ENCODE data around the gene COMMD2. TPM values are rescaled to one million over a fixed set of nuclear protein-coding genes. Genes with fewer than 3 reads are reported as not detected.

Gene COMMD2
- total RNA-seq, 4 donors from 2014 or later, result 16.6 to 28.3 (median 20.9) TPM

DNA sequence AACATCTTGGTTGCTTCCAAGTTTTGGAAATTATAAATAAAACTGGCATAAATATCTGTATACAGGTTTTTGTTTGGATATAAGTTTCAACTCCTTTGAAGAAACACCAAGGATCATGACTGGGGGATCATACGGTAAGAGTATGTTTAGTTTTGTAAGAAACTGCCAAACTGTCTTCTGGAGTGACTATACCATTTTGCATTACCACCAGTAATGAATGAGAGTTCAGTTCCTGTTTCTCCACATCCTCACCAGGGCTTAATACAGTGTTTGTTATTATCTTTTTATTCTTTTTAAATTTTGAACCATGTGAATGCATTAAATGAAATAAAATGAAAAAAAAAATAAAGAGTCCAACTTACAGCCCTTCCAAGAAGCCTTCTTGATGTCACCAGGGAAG is 43.7 kb upstream of the COMMD2 start:
- WGBS, result 86% methylated on average over 1 of the region's 1 CpG
- no peaks in the 10 kb centered on the region for H3K27me3 ChIP-seq
- DNase-seq (ENCODE audit: extremely low spot score), result no peak
- H3K4me3 ChIP-seq, result no peak overlapping the region
- no peaks in the 10 kb centered on the region for H3K9me3 ChIP-seq
- intact Hi-C loops (cut with DNase I), result no loop called here
- TF ChIP-seq POLR2A (IDR thresholded peaks at IDR 0.05; ENCODE audit: low read depth) (no peak), POLR2AphosphoS5 (IDR thresholded peaks at IDR 0.05) (no peak), EP300 (IDR thresholded peaks at IDR 0.05) (no peak)
- TF ChIP-seq, protein P1, sequence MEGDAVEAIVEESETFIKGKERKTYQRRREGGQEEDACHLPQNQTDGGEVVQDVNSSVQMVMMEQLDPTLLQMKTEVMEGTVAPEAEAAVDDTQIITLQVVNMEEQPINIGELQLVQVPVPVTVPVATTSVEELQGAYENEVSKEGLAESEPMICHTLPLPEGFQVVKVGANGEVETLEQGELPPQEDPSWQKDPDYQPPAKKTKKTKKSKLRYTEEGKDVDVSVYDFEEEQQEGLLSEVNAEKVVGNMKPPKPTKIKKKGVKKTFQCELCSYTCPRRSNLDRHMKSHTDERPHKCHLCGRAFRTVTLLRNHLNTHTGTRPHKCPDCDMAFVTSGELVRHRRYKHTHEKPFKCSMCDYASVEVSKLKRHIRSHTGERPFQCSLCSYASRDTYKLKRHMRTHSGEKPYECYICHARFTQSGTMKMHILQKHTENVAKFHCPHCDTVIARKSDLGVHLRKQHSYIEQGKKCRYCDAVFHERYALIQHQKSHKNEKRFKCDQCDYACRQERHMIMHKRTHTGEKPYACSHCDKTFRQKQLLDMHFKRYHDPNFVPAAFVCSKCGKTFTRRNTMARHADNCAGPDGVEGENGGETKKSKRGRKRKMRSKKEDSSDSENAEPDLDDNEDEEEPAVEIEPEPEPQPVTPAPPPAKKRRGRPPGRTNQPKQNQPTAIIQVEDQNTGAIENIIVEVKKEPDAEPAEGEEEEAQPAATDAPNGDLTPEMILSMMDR (IDR thresholded peaks at IDR 0.05), result no peak
- H3K27ac ChIP-seq (replicated peaks in 1 of 4), result no peak overlapping the region
- H3K4me1 ChIP-seq, result no peaks in the 10 kb centered on the region
- H3K36me3 ChIP-seq, result no peaks in the 10 kb centered on the region

DNA sequence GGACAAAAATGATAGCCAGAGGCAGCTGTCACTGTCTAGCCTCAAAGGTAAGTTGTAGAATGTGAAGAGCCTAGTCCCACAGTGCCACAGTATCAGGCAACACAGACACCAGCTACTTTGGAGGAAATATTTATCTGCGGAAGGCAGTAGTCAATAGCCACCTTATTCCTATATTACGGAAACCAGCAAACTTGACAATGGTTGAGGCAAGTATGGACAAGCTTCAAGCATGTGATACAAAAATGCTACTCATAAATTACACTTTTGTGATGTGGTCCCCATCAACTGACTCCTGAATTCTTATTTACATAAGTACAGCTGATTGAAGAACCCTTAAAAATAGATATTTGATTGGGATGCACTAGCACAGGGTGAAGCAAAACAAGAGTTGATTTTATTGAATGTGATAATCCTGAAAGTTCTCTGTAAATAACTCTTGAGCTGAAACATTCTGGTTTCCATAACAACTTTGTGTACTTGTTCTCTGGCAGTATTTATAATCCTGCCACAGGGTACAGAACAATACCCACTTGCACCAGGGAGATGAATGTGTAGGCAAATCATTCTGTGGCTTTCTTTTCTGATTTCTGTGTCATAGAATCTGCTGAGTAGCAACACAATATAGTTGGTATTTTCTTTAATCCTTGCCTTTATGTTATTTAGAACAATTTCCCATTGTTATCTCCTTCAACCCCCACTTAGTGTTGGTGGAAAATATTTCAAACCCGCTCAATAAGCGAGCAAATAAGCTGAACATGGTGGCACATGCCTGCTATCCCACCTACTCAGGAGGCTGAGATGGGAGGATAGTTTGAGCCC is 40.4 kb upstream of the COMMD2 start, which contains the start of gene ANKUB1:
TSS of gene ANKUB1 (minus strand) at position 103 of the 819 bp plus-strand sequence. CDS start 188 bp downstream, outside the sequence.
- Histone ChIP-seq H3K4me1 (no peaks in the 10 kb centered on the region), H3K9me3 (no peaks in the 10 kb centered on the region), H3K36me3 (no peaks in the 10 kb centered on the region), H3K27me3 (no peaks in the 10 kb centered on the region), H3K27ac (replicated peaks in 1 of 4) (no peak within 1 kb of the TSS), H3K4me3 (no peak within 1 kb of the TSS)
- no peak for DNase-seq (ENCODE audit: extremely low spot score)
- WGBS, result 94% methylated on average over 4 of the region's 4 CpGs
- intact Hi-C loops (cut with DNase I), result no loop called here
- TF ChIP-seq EP300 (IDR thresholded peaks at IDR 0.05), result no peak
- TF ChIP-seq, protein P1 (IDR thresholded peaks at IDR 0.05), result no peak
- TF ChIP-seq POLR2A (IDR thresholded peaks at IDR 0.05; ENCODE audit: low read depth), result no peak
- TF ChIP-seq POLR2AphosphoS5 (IDR thresholded peaks at IDR 0.05), result no peak

DNA sequence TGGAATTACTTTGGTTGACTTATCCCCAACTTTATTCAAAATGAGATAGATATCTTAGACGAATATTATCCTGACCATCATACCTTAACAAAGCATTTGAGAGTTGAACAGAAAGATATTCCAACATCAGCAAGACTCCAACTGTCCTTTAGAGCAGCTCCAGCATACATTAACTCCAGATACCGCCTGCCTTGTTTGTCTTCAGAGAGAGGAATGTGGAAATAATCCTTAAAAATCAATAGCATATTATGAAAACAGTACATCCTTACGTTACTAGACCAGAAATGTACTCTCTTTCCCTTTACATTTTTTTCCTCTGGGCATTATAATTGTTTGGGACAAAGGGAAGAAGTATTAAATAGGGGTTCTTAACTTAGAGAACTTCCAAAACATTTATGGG is 38.4 kb upstream of the COMMD2 start:
- Histone ChIP-seq H3K4me1 (no peaks in the 10 kb centered on the region), H3K9me3 (no peaks in the 10 kb centered on the region), H3K4me3 (no peak overlapping the region), H3K36me3 (no peaks in the 10 kb centered on the region), H3K27me3 (no peaks in the 10 kb centered on the region), H3K27ac (replicated peaks in 1 of 4) (no peak overlapping the region)
- intact Hi-C loops (cut with DNase I), result no loop called here
- TF ChIP-seq POLR2AphosphoS5 (IDR thresholded peaks at IDR 0.05), result no peak
- no peak for DNase-seq (ENCODE audit: extremely low spot score)
- 80% methylated on average over 3 of the region's 3 CpGs for WGBS

DNA sequence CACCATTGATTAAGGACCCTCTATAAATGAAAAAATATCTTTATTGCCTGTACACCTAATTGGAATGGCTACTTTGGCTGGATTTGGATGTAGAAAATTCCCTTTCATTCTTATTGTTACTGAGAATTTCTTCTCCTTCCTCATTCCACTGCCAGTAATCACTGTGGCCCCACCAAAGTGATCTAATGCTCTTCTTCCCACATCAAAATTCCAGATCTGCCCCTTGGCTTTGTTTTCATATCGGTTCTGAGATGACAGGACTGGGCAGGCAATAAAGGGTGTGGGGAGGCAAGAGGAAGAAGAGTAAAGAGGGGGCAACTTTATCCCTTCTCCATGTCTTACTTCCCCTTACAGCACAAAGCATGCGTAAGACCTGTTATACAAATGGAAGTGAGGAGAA is 38.0 kb upstream of the COMMD2 start:
- intact Hi-C loops (cut with DNase I), result no loop called here
- Histone ChIP-seq H3K36me3 (no peaks in the 10 kb centered on the region), H3K27me3 (no peaks in the 10 kb centered on the region), H3K27ac (replicated peaks in 1 of 4) (no peak overlapping the region), H3K9me3 (no peaks in the 10 kb centered on the region), H3K4me1 (no peaks in the 10 kb centered on the region), H3K4me3 (no peak overlapping the region)
- 83% methylated on average over 2 of the region's 2 CpGs for WGBS
- DNase-seq (ENCODE audit: extremely low spot score), result no peak
- TF ChIP-seq, protein P1 (IDR thresholded peaks at IDR 0.05), result no peak
- TF ChIP-seq EP300 (IDR thresholded peaks at IDR 0.05), result no peak
- TF ChIP-seq POLR2A (IDR thresholded peaks at IDR 0.05; ENCODE audit: low read depth), result no peak

DNA sequence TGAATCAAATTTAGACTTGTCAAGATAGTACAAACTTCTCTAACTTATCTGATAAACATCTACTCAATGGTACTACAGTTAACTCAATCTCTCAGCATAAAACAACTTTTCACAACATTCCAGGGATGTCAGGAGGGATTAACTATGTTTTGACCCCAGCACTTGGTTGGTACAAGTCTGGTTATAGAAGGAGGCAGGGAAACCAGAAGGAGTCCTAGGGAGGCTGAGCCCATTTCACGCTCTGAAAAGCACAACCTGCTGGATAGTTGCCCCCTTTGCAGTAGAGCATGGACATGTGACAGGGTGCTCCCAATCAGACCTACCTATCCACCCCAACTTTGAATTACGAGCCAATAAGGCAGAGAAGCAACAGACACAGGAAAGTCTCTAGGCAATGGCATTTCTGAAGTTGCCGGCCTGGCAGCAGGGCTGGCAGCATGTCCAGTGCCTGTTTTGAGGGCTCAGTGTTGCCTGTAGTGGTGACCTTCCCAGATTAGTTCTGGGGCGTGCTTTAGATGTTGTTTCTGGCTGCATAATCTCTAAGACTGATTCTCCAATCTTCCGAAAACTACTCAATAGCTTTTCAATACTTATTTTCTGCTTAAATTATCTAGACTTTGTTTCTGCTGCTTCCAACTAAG is 31.9 kb upstream of the COMMD2 start:
- Histone ChIP-seq H3K9me3 (no peaks in the 10 kb centered on the region), H3K27me3 (no peaks in the 10 kb centered on the region), H3K4me3 (no peak overlapping the region), H3K4me1 (peaks cover 5 to 16% (median 11%) of the 10 kb centered on the region in 4 donors), H3K27ac (replicated peaks in 1 of 4) (peak overlapping the region in 2 of 4 donors; percentile 9 to 57), H3K36me3 (no peaks in the 10 kb centered on the region)
- intact Hi-C loops (cut with DNase I), result no loop called here
- TF ChIP-seq EP300 (IDR thresholded peaks at IDR 0.05), result no peak
- no peak for TF ChIP-seq POLR2A (IDR thresholded peaks at IDR 0.05; ENCODE audit: low read depth)
- TF ChIP-seq, protein P1 (IDR thresholded peaks at IDR 0.05), result no peak
- no peak for TF ChIP-seq POLR2AphosphoS5 (IDR thresholded peaks at IDR 0.05)
- WGBS, result 96% methylated on average over 5 of the region's 5 CpGs
- no peak for DNase-seq (ENCODE audit: extremely low spot score)
